HG03342 (cell line): ENCODE data around the gene TMEM131.

Experiments used
- ATAC-seq: cut with Tn5 transposase; IDR thresholded peaks from one replicate; pipeline ENCODE4 v1.9.1; 2021; ENCODE audit warnings: mild to moderate bottlenecking, moderate library complexity; ENCODE audit not compliant: unreplicated experiment

TMEM131 gene

DNA sequence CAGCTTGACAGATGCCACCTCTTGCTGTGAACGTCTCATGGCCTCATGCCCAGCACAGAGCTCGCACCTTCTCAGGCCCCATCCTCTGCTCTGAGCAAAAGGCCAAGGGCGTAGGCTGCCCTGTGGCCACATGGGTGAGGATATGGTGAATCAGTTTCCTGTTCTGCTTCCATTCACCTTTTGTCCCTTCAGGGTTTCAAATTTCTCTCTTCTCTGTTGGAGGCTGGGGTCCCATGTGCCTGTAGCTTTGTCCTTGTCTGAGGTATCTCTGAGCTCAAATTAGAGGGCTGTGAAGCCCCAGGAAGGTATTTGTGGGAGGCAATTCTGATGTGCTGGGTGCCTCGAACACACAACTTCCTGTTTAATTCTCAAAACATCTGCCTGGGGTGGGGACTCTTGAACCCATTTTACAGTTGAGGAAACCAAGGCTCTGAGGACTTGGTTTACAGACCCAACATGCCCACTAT lies 253.3 kb downstream of the TMEM131 start:
- no peak for ATAC-seq

DNA sequence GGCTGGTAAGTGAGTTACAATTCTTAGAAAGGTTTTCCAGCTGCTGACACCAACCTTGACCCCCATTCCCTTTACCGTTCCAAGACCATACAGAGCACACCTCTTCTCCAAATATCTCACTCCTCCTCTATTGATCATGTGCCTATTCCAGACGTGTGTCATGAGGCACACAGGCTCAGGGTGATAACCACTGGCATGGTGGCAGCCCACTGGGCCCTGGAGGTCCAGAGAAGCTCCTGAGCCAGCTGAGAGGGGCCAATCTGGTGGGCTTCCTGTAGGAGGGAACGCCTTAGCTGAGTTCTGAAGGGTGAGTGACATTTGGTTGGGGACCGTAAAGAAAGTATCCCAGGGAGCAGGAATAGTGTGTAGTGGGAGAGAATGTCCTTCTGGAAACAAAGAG lies 254.1 kb downstream of the TMEM131 start:
- no peak for ATAC-seq

- no peak for ATAC-seq
These were observed 254.5 kb downstream of the TMEM131 start for GRCh38 chr2:97741251-97741650.

- no peak for ATAC-seq
These were observed 255.1 kb downstream of the TMEM131 start for GRCh38 chr2:97740590-97741182.

- no peak for ATAC-seq
These were observed 255.9 kb downstream of the TMEM131 start for GRCh38 chr2:97739893-97740245.

DNA sequence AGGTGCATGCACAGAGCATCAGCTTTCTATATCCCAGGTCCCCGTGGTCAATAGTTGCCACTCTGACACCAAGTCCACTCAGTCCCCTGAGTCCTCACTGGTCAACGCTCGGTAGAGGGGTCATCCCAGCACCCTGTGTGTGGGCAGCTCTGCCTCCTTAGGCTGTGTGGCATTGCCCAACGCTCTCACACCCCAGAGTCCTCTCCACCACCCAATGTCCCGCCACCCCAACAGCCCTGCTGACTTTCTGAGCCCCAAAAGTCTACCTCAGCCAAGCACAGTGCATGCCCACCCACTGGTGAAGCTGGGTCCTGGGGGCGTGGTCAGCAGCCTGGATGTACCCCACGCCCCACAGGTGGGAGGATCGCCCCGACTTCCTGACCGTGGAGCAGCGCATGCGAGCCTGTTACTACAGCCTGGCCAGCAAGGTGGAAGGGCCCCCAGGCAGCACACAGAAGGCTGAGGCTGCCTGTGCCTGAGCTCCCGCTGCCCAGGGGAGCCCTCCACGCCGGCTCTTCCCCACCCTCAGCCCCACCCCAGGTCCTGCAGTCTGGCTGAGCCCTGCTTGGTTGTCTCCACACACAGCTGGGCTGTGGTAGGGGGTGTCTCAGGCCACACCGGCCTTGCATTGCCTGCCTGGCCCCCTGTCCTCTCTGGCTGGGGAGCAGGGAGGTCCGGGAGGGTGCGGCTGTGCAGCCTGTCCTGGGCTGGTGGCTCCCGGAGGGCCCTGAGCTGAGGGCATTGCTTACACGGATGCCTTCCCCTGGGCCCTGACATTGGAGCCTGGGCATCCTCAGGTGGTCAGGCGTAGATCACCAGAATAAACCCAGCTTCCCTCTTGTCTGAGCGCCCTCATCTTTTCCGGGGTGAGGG lies 256.5 kb downstream of the TMEM131 start:
- no peak for ATAC-seq

DNA sequence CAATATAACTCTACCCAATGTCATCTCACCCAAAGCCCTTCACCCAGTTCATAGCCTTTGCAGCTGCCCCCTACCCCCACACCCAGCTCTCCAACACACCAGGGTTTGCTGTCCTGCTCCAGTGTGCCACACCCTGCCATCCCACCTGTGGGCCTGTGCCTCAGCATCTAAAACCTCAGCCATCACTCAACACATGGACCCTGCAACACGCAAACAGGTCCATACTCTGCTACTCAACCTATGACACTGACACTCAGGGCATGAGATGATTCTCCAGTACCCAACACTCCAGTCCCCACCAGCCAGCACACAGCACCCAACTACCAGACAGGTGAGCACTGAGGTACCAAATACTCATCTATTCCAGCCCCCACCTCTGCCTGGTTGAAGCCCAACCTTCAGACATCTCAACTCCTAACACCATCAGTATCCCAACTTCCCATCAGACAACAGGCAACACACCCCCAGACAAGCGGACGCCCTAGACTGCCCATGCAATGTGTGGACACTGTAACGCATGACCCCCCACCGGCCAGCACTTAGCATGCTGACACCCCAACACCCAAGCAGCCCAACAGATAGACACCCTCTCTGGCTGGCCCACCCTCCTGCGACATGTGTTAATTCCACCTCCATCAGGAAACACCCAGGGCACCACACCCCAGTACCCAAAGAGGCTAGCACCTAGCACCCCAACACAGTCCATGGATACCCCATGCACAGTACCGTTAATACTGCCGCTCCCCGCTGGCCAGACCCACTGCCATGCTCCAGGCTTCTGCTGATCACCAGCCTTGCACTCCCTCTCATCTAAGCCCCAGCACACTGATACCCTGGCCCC lies 257.3 kb downstream of the TMEM131 start:
- no peak for ATAC-seq

DNA sequence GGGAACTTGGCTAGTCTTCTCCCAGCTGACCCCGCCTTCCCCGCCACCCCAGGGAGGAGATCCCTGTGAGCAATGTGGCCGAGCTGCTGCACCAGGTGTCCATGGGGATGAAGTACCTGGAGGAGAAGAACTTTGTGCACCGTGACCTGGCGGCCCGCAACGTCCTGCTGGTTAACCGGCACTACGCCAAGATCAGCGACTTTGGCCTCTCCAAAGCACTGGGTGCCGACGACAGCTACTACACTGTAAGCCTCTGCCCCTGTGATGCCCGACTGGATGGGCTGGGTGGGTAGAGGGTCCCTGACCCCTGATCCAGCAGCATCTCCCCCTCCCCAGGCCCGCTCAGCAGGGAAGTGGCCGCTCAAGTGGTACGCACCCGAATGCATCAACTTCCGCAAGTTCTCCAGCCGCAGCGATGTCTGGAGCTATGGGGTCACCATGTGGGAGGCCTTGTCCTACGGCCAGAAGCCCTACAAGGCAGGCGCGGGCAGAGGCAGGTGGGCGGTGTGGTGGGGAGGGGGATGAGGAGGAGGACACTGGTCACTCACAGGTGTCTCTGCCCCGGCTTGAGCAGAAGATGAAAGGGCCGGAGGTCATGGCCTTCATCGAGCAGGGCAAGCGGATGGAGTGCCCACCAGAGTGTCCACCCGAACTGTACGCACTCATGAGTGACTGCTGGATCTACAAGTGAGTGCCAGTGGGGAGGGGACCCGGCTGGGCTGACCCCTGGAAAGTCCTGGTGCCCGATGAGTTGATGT lies 258.1 kb downstream of the TMEM131 start:
- no peak for ATAC-seq

GRCh38 chr2:97736608-97737330 lies 259.0 kb downstream of the TMEM131 start:
- ATAC-seq: no peak

- no peak for ATAC-seq
These were observed 259.6 kb downstream of the TMEM131 start for GRCh38 chr2:97736185-97736584.

- no peak for ATAC-seq
These were observed 260.6 kb downstream of the TMEM131 start for GRCh38 chr2:97735161-97735561.

GRCh38 chr2:97734061-97735051 lies 261.4 kb downstream of the TMEM131 start:
- no peak for ATAC-seq

DNA sequence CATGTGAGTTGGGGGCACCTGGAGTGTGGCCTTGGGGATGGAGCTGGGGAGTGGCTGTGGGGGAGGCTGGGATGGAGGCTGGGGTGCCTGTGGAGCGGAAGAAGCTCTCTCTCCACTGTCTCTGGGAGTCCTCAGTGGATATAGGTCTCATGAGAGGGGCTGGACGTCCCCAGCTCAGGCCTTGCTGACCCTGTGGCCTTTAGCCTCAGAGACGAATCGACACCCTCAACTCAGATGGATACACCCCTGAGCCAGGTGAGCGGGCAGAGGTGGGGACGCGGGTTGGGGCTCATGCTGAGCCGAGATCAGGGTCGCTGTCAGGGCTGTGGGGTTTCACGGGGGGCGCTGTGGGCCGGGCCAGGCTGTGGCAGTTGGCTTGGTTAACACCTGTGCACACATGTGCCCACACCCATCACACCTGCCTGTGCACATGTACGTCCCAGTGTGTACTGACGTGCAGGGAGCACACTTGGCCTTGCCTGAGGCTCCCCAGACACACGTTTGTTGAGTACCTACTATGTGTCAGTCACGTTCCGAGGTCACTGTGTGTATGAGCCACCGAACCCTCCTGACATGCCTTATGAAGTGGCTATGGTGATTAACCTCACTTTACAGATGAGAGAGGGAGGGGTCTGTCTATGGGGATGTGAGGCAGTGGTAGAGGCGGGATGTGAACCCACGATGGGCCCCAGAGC lies 262.3 kb downstream of the TMEM131 start:
- no peak for ATAC-seq

DNA sequence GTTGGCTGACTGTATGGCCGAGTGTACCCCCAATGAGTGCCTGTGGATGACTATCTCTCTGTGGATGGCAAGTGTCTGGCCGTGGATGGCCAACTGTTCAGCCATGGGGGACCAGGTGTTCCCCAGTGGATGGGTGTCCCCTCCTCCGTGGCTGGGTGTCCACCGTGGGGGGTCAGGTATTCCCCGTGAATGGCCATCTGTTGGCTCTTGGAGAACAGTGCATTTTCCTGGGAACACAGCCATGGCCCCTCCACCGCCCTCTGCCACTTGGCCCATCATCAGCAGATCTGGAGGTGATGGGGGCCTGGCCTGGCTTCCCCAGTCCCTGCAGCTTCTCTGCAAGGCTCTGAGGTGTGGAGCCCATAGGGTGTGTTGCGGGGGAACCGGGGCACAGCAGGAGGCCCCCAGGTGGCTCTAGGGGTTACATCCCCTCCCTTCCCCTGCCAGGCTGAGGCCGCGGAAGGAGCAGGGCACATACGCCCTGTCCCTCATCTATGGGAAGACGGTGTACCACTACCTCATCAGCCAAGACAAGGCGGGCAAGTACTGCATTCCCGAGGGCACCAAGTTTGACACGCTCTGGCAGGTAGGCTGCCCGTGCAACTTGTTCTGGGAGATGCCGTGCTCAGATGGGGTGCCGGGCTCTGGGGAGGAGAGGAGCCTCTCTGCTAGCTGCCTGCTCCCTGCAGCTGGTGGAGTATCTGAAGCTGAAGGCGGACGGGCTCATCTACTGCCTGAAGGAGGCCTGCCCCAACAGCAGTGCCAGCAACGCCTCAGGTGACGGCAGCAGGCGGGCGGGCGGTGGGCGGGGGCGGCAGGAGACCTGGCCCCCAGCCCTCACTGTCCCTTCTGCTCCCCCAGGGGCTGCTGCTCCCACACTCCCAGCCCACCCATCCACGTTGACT lies 263.1 kb downstream of the TMEM131 start:
- no peak for ATAC-seq

DNA sequence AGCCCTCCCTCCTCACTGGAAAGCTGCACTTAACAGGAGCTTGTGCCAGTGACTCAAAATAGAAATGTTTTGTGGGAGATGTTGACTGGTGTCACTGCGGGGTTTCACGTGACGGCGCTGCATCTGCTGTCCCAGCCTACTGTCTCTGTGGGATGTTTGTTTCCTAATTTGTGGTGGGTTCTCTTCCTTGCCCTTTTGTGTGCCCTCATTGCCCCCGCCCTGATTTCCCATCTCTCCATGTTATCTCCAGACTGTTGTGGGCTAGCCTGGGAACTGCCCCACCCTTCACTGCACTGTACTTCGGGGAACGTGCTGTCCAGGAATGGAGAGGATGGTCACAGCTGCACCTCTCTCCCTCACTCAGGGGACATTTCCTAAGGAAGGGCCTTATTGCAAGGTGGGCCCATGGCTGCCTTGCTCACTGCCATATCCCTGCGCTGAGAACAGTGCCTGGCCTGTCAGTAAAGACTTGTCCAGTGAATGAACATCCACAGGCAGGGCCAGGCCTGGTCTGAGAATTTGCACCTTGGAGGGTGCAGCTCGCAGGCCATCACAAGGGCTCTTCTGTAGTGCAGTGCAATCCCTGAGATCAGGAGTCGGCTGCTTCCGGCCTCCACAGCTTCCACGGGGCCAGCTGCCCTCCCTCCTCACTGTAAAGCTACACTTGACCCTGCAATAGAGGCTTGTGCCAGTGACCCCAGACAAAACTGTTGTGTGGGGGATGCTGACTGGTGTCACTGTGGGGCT lies 264.3 kb downstream of the TMEM131 start:
- ATAC-seq: no peak

GRCh38 chr2:97730245-97730644 lies 265.5 kb downstream of the TMEM131 start:
- no peak for ATAC-seq
